GM13977 (cell line): ENCODE data around the gene MCU.
"Not testable (repeated sequence)": the region's sequence is repeated elsewhere in the genome, so short reads cannot be mapped to it uniquely, and the experiment has no call there.

Experiments used
- DNase-seq: peaks from one replicate; pipeline ENCODE4 v3.0.0; 2012; ENCODE audit warnings: low spot score
- in situ Hi-C: fragments of 300-500 bp; cut with MboI; formaldehyde crosslinking; loops from one replicate; pipeline ENCODE4 v1.12.0; 2022; ENCODE audit warnings: low sequenced_read_pairs, low pct_unique_long_range_greater_than_20kb, mixed read lengths, inconsistent platforms; ENCODE audit not compliant: unreplicated experiment
- TF ChIP-seq, protein P1 (sequence below): IDR thresholded peaks from 2 replicates; pipeline ENCODE4 v1.5.1; 2012; ENCODE audit warnings: mild to moderate bottlenecking, control low read depth; ENCODE audit not compliant: insufficient read depth; ENCODE audit errors: extremely low read depth, missing control alignments

The MCU gene

DNA sequence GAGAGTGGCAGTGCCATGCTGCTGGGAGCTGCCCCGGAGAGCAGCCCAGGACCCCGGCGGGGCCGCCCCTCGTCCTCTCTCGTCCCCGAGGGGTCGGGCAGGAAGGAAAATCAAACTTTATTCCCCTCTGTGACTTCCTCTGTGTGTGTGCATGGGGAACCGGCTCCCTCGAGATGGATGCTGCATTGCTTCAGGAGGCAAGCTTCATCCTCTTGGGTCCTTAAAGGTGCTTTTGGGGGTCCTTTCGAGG, 726 bp downstream of the MCU start:
- no peak for DNase-seq
- in situ Hi-C loops: no loop called here
- TF ChIP-seq, protein P1, sequence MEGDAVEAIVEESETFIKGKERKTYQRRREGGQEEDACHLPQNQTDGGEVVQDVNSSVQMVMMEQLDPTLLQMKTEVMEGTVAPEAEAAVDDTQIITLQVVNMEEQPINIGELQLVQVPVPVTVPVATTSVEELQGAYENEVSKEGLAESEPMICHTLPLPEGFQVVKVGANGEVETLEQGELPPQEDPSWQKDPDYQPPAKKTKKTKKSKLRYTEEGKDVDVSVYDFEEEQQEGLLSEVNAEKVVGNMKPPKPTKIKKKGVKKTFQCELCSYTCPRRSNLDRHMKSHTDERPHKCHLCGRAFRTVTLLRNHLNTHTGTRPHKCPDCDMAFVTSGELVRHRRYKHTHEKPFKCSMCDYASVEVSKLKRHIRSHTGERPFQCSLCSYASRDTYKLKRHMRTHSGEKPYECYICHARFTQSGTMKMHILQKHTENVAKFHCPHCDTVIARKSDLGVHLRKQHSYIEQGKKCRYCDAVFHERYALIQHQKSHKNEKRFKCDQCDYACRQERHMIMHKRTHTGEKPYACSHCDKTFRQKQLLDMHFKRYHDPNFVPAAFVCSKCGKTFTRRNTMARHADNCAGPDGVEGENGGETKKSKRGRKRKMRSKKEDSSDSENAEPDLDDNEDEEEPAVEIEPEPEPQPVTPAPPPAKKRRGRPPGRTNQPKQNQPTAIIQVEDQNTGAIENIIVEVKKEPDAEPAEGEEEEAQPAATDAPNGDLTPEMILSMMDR: no peak

DNA sequence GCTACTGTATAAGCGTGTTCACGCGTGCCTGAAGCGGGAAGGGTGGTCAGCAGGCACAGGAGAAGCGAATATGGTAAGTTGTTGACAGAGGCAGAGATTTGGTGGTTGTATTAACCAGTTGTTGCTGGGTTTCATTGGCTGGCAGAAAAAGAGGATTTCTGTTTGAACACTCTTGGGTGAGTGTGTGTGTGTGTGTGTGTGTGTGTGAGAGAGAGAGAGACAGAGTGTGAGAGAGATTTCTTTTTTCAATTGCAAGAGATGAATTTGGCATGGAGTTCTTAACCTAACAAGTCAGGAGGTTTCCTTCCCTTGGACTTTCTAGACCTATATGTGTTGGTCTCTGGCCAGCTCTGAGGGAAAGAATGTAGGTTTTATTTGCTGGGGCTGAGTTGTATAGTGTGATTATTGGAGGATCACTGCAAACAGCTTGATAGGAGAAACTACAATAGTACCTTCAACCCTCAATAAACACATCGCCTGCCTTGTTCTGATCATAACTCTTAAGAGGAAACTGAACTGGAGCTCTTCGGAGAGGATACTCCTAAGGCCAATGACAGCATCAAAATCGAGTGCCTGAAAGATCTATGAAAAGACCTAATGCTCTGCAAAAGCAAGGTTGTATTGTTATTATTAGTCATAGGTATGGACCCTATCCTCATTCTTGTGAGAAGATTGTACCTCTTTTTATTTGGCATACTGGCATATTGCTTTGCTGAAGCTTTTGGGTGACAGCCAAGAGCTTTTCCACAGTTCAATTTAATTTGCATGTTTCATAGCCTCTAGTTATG, 1.2 kb downstream of the MCU start:
- TF ChIP-seq, protein P1: no peak
- no peak for DNase-seq
- in situ Hi-C loops: no loop called here

DNA sequence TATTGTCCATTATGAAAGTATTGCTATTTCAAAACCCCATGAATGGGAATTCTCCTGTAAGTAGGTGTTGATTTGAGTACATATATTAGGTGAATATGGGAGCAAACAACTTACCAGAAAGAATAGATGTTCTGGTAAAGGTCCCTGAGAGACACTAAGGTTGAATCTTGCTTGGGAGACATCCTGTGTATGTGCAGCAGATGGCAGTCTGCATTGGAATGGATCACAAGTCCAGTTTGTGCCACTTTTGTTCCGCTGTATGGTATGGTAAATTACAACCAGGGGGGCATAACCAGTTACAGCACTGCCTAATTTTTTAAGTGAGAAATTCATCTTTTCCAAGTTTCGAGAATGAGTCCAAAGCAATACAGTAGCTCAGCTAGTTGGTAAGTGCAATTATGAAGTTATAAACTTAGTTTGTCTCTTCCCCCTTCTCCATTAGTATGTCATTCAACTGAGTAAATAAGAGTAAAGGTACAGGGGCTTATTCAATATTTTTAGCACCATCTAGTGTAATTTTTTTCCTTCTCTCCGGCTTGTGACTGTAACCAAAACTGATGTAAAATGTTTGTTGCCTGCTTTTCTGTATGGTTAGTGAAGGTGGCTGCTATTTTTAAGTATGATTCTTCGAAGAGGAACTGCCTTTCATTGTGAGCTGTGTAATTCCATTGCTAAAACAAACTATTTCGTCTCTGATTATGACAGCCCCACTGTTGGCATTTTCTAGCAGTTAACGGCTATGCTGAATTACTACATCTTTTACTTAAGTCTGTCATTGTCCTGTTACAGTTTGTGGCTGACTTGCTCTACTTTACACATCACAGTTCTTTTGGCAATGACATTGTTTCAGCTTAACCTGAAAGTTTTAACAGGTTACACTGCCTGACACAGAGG, 2.8 kb downstream of the MCU start:
- in situ Hi-C loops: no loop called here
- TF ChIP-seq, protein P1: peak; percentile 23
- DNase-seq: no peak

DNA sequence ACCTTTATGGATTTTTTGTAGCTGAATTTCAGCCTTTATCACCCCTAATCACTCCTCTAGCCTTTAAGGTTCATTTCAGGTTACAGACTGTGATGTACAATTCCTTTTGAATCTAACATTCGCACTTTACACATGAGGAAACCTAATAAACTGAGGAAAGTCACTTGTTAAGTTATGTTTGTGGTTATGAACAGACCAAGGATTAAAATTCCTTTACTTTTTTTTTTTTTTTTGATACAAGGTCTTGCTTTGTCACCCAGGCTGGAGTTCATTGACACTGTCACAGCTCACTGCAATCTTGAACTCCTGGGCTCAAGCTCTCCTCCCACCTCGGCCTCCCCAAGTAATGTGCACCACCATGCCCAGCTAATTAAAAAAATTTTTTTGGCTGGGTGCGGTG, 3.6 kb downstream of the MCU start:
- TF ChIP-seq, protein P1: no peak
- in situ Hi-C loops: no loop called here
- no peak for DNase-seq

DNA sequence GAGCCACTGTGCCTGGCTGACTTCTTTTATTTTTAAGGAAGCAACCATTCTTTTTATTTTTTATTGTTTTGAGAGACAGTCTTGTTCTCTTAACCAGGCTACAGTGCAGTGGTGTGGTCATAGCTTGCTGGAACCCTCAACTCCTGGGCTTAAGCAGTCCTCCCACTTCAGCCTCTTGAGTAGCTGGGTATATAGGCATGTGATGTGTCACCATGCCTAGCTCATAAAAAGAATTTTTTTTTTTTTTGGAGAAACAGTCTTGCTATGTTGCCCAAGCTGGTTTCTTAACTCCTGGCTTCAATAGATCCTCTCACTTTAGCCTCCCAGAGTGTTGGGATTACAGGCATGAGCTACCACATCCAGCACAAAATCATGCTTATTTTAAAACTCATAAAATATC, 5.8 kb downstream of the MCU start:
- in situ Hi-C loops: no loop called here

DNA sequence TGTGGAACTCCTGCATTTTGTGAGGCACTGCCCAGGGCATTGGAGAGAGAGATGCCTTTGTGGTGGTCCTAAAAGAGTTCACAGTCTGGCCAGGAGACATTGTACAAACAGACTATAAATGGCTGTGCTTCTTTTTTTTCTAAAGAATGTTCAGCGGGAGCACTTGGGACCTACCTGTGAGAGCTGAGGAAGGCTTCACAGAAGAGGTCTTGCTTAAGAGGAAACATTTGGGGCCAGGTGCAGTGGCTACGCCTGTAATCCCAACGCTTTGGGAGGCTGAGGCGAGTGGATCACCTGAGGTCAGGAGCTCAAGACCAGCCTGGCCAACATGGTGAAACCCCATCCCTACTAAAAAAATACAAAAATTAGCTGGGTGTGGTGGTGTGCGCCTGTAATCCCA, 10.5 kb downstream of the MCU start:
- DNase-seq, in situ Hi-C loops: not testable (repeated sequence)

More for the DNA sequence above, 5.8 kb downstream of the MCU start:
- DNase-seq: no peak
- TF ChIP-seq, protein P1: no peak
